Peyer's patch (tissue), 4 donors: ENCODE data around the gene SLC6A7. TPM values are rescaled to one million over a fixed set of nuclear protein-coding genes. Genes with fewer than 3 reads are reported as not detected.

Experiments
- DNase-seq, 3 donors: peaks; one replicate each; pipeline ENCODE4 v3.0.0-alpha.2; 2017 to 2019
- H3K27ac ChIP-seq, 4 donors: fragments of 200-600 bp; sonication (generic); one replicate each; pipeline ENCODE4 v1.5.1; 2016 to 2019
- H3K27me3 ChIP-seq, 2 donors: fragments of 200-600 bp; sonication (generic); one replicate each; pipeline ENCODE4 v1.5.1; 2019
- H3K36me3 ChIP-seq, 3 donors: fragments of 200-600 bp; sonication (generic); one replicate each; pipeline ENCODE4 v1.5.1; 2016 to 2019
- H3K4me1 ChIP-seq, 4 donors: fragments of 200-600 bp; sonication (generic); one replicate each; pipeline ENCODE4 v1.5.1; 2016 to 2019
- H3K4me3 ChIP-seq, 4 donors: fragments of 200-600 bp; sonication (generic); 1 replicate in 3 of 4; 2 replicates in 1 of 4; pipeline ENCODE4 v1.5.1; 2016 to 2019; ENCODE audit warnings: mild to moderate bottlenecking in 1 of 4
- H3K9me3 ChIP-seq, 4 donors: fragments of 200-600 bp; sonication (generic); one replicate each; pipeline ENCODE4 v1.5.1; 2016 to 2019; ENCODE audit warnings: mild to moderate bottlenecking in 1 of 4
- POLR2A ChIP-seq, 2 donors: fragments of 450-650 bp; IDR thresholded peaks; one replicate each; pipeline ENCODE4 v1.5.1; 2017; ENCODE audit warnings: antibody characterized with exemption in 2 of 2, mild to moderate bottlenecking in 2 of 2, moderate library complexity in 2 of 2
- total RNA-seq, 4 donors: library from RNA; depleted of rRNA; stranded (reverse); fragments of >200 nt; gene quantifications; one replicate each; pipeline ENCODE4 v1.1.0, GENCODE V29; 2016
- TF ChIP-seq, protein P1 (sequence below), 6 experiments: fragments of 450-650 bp in 4 of 6; fragments of 200-600 bp in 2 of 6; sonication (generic) in 1 of 6; IDR thresholded peaks; one replicate each; pipeline ENCODE4 v1.5.1; 2017 to 2019; ENCODE audit warnings: antibody characterized with exemption in 6 of 6, mild to moderate bottlenecking in 3 of 6, moderate library complexity in 1 of 6

Gene SLC6A7
- total RNA-seq, 4 donors from 2014 or later: 12.3 to 41.6 (median 19.9) TPM

DNA sequence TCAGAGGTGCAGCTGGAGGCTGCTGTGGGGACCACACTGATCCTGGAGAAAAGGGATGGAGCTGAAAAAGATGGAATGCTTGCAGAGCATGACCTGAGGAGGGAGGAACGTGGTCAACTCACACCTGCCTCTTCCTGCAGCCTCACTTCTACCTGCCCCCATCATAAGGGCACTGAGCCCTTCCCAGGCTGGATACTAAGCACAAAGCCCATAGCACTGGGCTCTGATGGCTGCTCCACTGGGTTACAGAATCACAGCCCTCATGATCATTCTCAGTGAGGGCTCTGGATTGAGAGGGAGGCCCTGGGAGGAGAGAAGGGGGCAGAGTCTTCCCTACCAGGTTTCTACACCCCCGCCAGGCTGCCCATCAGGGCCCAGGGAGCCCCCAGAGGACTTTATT lies 5.9 kb upstream of the SLC6A7 start:
- no peaks in the 10 kb centered on the region for H3K27me3 ChIP-seq
- no peaks in the 10 kb centered on the region for H3K9me3 ChIP-seq
- no peaks in the 10 kb centered on the region for H3K36me3 ChIP-seq
- TF ChIP-seq POLR2A (IDR thresholded peaks at IDR 0.05): no peak
- TF ChIP-seq, protein P1, sequence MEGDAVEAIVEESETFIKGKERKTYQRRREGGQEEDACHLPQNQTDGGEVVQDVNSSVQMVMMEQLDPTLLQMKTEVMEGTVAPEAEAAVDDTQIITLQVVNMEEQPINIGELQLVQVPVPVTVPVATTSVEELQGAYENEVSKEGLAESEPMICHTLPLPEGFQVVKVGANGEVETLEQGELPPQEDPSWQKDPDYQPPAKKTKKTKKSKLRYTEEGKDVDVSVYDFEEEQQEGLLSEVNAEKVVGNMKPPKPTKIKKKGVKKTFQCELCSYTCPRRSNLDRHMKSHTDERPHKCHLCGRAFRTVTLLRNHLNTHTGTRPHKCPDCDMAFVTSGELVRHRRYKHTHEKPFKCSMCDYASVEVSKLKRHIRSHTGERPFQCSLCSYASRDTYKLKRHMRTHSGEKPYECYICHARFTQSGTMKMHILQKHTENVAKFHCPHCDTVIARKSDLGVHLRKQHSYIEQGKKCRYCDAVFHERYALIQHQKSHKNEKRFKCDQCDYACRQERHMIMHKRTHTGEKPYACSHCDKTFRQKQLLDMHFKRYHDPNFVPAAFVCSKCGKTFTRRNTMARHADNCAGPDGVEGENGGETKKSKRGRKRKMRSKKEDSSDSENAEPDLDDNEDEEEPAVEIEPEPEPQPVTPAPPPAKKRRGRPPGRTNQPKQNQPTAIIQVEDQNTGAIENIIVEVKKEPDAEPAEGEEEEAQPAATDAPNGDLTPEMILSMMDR (IDR thresholded peaks at IDR 0.05): no peak
- H3K27ac ChIP-seq: peak overlapping the region in 3 of 4 donors; percentile 57 to 95 (median 89)
- H3K4me3 ChIP-seq: no peak overlapping the region
- DNase-seq: peak in 1 of 3 donors; percentile 46
- H3K4me1 ChIP-seq: peaks cover 0 to 83% (median 24%) of the 10 kb centered on the region in 4 donors

DNA sequence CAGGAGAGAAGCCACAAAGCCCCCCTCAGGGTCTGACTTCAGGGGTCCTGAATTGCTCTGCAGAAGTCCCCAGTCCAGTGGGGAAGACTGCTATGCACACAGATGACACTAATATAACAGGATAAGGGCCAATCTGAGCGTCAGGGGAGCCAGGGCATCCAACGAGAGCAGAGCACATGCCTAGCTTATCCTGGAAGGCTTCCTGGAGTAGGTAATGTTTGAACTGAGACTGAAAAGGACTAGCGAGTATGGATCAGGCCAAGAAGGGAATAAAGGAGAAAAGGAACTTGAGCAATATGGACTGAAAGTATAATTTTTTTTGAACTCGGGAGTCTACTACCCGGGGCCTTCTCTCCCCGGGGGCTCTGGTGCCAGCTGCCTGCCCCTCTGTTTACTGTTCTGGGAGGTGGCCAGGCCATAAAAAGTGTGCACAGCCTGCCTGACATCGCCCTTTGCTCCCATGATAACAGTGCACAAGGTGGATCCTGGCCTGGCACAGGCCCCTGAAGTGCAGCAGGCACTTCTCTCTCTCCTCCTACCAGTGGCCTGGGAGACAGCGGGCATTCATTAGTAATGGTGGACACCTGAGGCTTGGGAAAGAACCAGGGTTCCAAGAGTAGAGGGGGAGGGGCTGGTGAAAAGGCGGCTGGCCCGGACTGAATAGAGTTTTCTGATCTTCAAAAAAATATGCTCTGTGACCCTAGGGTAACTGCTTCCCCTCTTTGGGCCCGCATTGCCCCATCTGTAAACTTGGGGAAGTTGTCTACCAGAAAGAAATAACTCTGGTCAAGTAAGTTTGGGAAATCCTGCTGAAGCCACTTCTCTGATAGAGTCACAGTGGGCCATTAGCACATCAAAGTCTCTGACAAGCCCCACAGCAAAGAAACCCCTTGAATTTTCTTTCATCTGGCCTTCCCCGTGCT lies 4.6 kb upstream of the SLC6A7 start:
- H3K27me3 ChIP-seq: no peaks in the 10 kb centered on the region
- H3K4me3 ChIP-seq: no peak overlapping the region
- peaks cover 0 to 79% (median 14%) of the 10 kb centered on the region in 4 donors for H3K4me1 ChIP-seq
- no peaks in the 10 kb centered on the region for H3K9me3 ChIP-seq
- H3K36me3 ChIP-seq: no peaks in the 10 kb centered on the region
- TF ChIP-seq, protein P1 (IDR thresholded peaks at IDR 0.05): peak in 1 of 6 experiments; percentile 9
- peak in 1 of 2 donors; percentile 50 for TF ChIP-seq POLR2A (IDR thresholded peaks at IDR 0.05)
- peak in 2 of 3 donors; percentile 88 to 91 for DNase-seq
- peak overlapping the region in 3 of 4 donors; percentile 57 to 95 (median 89) for H3K27ac ChIP-seq

DNA sequence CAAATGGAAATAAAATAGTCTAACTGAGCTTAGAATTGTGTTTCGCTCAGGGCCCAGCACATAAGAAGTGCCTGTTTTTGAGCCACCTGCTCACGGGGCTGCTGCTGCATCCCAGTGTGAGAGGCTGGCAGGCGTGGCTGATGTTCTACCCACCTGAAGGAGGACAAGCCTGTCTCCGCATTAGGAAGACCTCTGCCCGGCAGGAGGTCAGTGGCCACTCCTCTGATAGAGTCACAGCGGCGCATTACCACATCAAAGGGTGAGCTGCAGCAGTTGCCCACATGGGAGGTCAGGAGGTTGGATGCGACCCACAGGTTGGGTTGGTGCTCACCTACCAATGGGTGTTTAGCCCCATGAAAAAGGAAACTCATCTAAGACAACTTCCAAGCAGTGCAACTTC lies 3.7 kb upstream of the SLC6A7 start:
- H3K4me1 ChIP-seq: peaks cover 0 to 73% (median 13%) of the 10 kb centered on the region in 4 donors
- peak in 2 of 3 donors; percentile 53 to 58 for DNase-seq

DNA sequence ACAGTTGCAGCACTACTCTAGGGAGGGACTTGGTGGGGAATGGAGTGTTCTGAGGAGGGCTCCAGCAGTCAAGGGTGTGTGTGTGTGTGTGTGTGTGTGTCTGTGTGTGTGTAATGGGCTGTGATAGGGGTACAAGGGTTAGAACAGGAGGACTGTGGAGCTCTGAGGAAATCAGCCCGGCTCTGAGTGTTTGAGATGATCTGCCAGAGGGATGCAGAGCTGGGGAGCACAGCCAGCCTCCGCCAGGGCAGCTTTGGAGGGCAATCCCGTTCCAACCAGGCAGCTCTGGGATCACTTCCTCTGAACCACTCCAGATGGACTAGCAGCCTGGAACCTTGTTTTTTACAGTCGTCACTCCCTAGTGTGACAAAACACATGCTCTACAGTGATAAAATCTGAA lies 3.0 kb upstream of the SLC6A7 start:
- Histone ChIP-seq H3K4me3 (no peak overlapping the region), H3K27ac (peak overlapping the region in 2 of 4 donors; percentile 89 to 95), H3K9me3 (no peaks in the 10 kb centered on the region), H3K4me1 (peaks cover 0 to 66% (median 10%) of the 10 kb centered on the region in 4 donors), H3K36me3 (no peaks in the 10 kb centered on the region), H3K27me3 (no peaks in the 10 kb centered on the region)
- no peak for TF ChIP-seq POLR2A (IDR thresholded peaks at IDR 0.05)
- TF ChIP-seq, protein P1 (IDR thresholded peaks at IDR 0.05): no peak
- peak in 2 of 3 donors; percentile 52 to 56 for DNase-seq

More for the DNA sequence above, 3.7 kb upstream of the SLC6A7 start:
- Histone ChIP-seq H3K27me3 (no peaks in the 10 kb centered on the region), H3K27ac (peak overlapping the region in 2 of 4 donors; percentile 89 to 95), H3K4me3 (no peak overlapping the region), H3K9me3 (no peaks in the 10 kb centered on the region), H3K36me3 (no peaks in the 10 kb centered on the region)
- TF ChIP-seq POLR2A (IDR thresholded peaks at IDR 0.05): no peak
- TF ChIP-seq, protein P1 (IDR thresholded peaks at IDR 0.05): no peak

DNA sequence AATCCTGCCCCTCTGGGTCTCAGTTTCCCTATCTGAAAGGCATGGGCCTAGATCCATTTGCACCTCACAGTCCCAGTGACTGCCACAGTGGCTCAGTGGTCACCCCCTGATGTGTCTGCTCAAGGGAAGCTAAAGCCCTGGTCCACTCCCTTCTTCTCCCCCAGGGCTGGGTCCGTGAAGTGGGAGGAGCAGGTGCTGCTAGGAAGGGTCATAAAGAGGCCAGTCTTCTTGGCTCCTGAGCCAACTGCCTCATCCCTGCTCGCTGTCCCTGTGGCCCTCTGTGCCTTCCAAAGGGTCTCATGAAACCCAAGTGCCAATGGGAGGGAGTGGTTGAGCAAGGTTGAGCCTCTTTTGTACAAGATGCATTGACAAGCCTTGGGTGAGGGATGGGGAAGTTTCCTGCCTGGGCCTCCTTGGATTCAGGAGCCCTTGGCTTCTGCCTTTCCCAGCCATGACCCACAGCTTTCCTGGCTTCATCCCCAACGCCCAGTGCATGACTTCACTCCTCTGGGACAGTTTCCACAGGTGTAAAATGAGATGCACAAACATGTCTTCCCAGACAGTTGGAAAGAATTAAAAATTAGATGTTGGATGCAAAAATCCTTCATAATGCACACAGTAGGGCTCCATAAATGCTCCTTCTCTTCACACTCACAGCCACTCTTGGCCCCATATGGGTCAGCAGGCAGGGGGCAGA lies 1.6 kb upstream of the SLC6A7 start:
- Histone ChIP-seq H3K36me3 (no peaks in the 10 kb centered on the region), H3K9me3 (no peaks in the 10 kb centered on the region), H3K4me1 (peaks cover 0 to 54% (median 6%) of the 10 kb centered on the region in 4 donors), H3K4me3 (no peak overlapping the region), H3K27ac (no peak overlapping the region), H3K27me3 (no peaks in the 10 kb centered on the region)
- peak in 1 of 3 donors; percentile 58 for DNase-seq
- TF ChIP-seq, protein P1 (IDR thresholded peaks at IDR 0.05): no peak
- TF ChIP-seq POLR2A (IDR thresholded peaks at IDR 0.05): no peak
